ENCODE measurements around the gene DSCAML1. TPM values are rescaled to one million over a fixed set of nuclear protein-coding genes. Genes with fewer than 3 reads are reported as not detected.

DSCAML1 gene
- total and polyA plus RNA-seq, 7 donors: 0.04 to 0.52 (median 0.06) TPM

- TF ChIP-seq, protein P1, sequence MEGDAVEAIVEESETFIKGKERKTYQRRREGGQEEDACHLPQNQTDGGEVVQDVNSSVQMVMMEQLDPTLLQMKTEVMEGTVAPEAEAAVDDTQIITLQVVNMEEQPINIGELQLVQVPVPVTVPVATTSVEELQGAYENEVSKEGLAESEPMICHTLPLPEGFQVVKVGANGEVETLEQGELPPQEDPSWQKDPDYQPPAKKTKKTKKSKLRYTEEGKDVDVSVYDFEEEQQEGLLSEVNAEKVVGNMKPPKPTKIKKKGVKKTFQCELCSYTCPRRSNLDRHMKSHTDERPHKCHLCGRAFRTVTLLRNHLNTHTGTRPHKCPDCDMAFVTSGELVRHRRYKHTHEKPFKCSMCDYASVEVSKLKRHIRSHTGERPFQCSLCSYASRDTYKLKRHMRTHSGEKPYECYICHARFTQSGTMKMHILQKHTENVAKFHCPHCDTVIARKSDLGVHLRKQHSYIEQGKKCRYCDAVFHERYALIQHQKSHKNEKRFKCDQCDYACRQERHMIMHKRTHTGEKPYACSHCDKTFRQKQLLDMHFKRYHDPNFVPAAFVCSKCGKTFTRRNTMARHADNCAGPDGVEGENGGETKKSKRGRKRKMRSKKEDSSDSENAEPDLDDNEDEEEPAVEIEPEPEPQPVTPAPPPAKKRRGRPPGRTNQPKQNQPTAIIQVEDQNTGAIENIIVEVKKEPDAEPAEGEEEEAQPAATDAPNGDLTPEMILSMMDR (IDR thresholded peaks at IDR 0.05): no peak
- ATAC-seq: no peak
- intact Hi-C loops (cut with DNase I): no loop called here
- no peak for DNase-seq
- WGBS, 3 donors: 51 to 57% (median 55%) methylated on average over 4 of the region's 4 CpGs
- no peaks in the 10 kb centered on the region for H3K36me3 ChIP-seq (ENCODE audit: insufficient read depth in 1 of 2, low read depth in 1 of 2)
- H3K4me1 ChIP-seq: no peaks in the 10 kb centered on the region
- H3K4me3 ChIP-seq: no peak overlapping the region
- H3K27ac ChIP-seq: no peak overlapping the region
- peaks cover 0 to 7% (median 1%) of the 10 kb centered on the region in 3 donors for H3K27me3 ChIP-seq (ENCODE audit: insufficient read depth in 3 of 3, low read length in 2 of 3)
- H3K9me3 ChIP-seq: no peaks in the 10 kb centered on the region
Measured at GRCh38 chr11:117565709-117566108, 231.3 kb downstream of the DSCAML1 start.

DNA sequence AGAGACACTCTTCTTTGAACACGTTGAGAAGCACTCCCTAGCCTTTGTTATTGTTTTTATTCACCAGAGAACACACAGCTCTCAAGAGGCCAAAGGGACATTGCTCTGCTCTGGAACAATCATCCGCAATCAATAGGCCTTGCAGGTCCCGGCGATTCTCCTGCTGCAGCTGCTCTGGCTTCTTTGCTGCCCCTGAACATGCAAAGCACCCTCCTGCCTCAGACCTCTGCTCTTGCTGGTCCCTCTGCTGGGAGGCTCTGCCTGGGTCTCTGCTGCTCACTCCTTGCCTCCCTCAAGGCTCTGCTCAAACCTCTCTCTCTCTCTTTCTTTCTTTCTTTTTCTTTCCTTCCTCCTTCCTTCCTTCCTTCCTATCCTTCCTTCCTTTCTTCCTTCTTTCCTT, 232.7 kb downstream of the DSCAML1 start:
- TF ChIP-seq, protein P1 (IDR thresholded peaks at IDR 0.05): no peak
- Histone ChIP-seq H3K27ac (no peak overlapping the region), H3K4me3 (no peak overlapping the region), H3K27me3 (ENCODE audit: insufficient read depth in 3 of 3, low read length in 2 of 3) (peaks cover 0 to 7% (median 1%) of the 10 kb centered on the region in 3 donors), H3K4me1 (no peaks in the 10 kb centered on the region), H3K9me3 (no peaks in the 10 kb centered on the region), H3K36me3 (ENCODE audit: insufficient read depth in 1 of 2, low read depth in 1 of 2) (no peaks in the 10 kb centered on the region)
- 61 to 86% (median 79%) methylated on average over 4 of the region's 4 CpGs for WGBS, 3 donors
- intact Hi-C loops (cut with DNase I): no loop called here
- no peak for DNase-seq
- ATAC-seq: no peak

DNA sequence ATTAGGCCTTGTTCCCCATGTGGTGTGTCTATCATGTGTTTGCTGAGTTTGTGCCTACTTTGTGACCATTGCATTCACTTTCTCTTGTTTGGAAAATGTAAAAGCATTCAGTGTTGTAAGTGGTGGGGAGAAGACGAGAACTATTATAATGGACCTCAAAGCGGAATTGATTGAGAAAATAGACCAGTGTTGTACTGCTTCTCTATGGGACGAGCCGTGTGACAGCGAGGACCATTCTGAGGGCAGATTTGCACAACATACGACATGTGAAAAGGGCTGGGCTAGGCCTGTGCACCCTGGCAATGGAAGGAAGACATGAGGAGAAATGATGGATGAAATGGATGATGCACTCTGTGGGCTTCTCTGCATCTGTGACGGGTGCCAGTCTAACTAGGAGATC, 233.5 kb downstream of the DSCAML1 start:
- intact Hi-C loops (cut with DNase I): no loop called here
- WGBS, 3 donors: 87 to 95% (median 94%) methylated on average over 7 of the region's 7 CpGs

GRCh38 chr11:117562136-117562535, 234.9 kb downstream of the DSCAML1 start:
- WGBS, 3 donors: 32 to 54% (median 40%) methylated on average over 6 of the region's 6 CpGs
- Histone ChIP-seq H3K36me3 (ENCODE audit: insufficient read depth in 1 of 2, low read depth in 1 of 2) (no peaks in the 10 kb centered on the region), H3K27ac (no peak overlapping the region), H3K9me3 (no peaks in the 10 kb centered on the region), H3K27me3 (ENCODE audit: insufficient read depth in 3 of 3, low read length in 2 of 3) (peaks cover 0 to 15% (median 2%) of the 10 kb centered on the region in 3 donors), H3K4me3 (no peak overlapping the region), H3K4me1 (no peaks in the 10 kb centered on the region)
- intact Hi-C loops (cut with DNase I): no loop called here
- TF ChIP-seq, protein P1 (IDR thresholded peaks at IDR 0.05): no peak
- DNase-seq (no peak), ATAC-seq (no peak)

More for the DNA sequence above, 233.5 kb downstream of the DSCAML1 start:
- no peaks in the 10 kb centered on the region for H3K9me3 ChIP-seq
- peaks cover 0 to 8% (median 1%) of the 10 kb centered on the region in 3 donors for H3K27me3 ChIP-seq (ENCODE audit: insufficient read depth in 3 of 3, low read length in 2 of 3)
- TF ChIP-seq, protein P1 (IDR thresholded peaks at IDR 0.05): no peak
- ATAC-seq: no peak
- H3K4me1 ChIP-seq: no peaks in the 10 kb centered on the region
- no peaks in the 10 kb centered on the region for H3K36me3 ChIP-seq (ENCODE audit: insufficient read depth in 1 of 2, low read depth in 1 of 2)
- no peak overlapping the region for H3K4me3 ChIP-seq
- no peak for DNase-seq
- no peak overlapping the region for H3K27ac ChIP-seq

All from psoas muscle (tissue), 8 donors.